ENCODE data around the gene PYGO2.

DNA sequence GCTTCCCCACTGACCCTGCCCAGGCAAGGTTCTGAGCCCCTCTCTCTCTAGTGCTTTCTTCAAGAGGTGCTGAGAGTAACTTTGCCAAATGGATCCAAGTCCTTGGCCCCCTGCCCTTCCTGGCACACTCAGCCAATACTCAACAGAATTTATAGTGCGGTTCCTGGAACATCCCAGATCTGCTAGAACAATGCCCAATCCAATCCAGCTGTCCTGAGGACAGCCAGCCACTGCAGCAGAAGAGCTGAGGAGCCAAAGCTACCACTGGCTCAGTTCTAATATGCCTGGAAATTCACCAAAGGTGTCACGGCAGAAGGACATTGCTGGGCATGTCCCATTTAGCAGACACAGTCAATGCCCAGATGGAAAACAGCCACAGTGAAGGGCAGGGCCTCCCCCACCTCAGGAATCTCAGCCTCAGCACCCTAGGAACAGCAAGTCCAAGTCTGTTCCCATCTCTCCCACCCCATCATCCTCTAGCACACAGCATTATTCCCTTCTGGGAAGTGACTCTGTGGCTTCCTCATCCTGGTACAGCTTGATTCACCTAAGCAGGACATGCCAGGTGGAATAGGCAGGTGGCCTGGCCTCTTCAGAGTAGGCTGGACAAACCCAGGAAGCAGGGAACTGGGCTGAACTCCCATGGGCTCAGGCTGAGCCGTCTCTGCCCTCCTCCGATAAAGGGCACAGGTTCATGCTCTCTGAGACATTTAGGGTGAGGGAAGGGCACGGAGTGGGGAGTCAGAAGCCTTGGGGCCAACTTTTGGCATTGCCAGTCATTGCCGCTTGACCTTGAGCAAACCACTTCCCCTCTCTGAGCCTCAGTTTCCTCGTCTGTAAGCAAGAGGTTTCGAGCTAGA is 49.7 kb downstream of the PYGO2 start:
- TF ChIP-seq EZH2 (IDR thresholded peaks at IDR 0.05) (no peak), POLR2AphosphoS5 (IDR thresholded peaks at IDR 0.05; ENCODE audit: borderline replicate concordance, low read depth, low read length) (no peak)

Data from SK-N-MC (cell line).